ENCODE results near the gene MYLK2.

MYLK2 gene

GRCh38 chr20:31785089-31785488 lies 34.1 kb upstream of the MYLK2 start:
- TF ChIP-seq ARNTL (CRISPR knock-in tag; IDR thresholded peaks at IDR 0.05; ENCODE audit: borderline replicate concordance, low read depth): no peak
- TF ChIP-seq CREB5 (CRISPR knock-in tag; IDR thresholded peaks at IDR 0.05; ENCODE audit: low read depth): no peak
- no peak for TF ChIP-seq ZNF565 (CRISPR knock-in tag; conservative IDR thresholded peaks at IDR 0.05; ENCODE audit: low read depth)
- TF ChIP-seq GLIS3 (CRISPR knock-in tag; IDR thresholded peaks at IDR 0.05): no peak
- TF ChIP-seq ZNF8 (CRISPR knock-in tag; IDR thresholded peaks at IDR 0.05): no peak
- TF ChIP-seq POU6F1 (CRISPR knock-in tag; IDR thresholded peaks at IDR 0.05; ENCODE audit: borderline replicate concordance, low read depth): no peak
- TF ChIP-seq, protein P1, sequence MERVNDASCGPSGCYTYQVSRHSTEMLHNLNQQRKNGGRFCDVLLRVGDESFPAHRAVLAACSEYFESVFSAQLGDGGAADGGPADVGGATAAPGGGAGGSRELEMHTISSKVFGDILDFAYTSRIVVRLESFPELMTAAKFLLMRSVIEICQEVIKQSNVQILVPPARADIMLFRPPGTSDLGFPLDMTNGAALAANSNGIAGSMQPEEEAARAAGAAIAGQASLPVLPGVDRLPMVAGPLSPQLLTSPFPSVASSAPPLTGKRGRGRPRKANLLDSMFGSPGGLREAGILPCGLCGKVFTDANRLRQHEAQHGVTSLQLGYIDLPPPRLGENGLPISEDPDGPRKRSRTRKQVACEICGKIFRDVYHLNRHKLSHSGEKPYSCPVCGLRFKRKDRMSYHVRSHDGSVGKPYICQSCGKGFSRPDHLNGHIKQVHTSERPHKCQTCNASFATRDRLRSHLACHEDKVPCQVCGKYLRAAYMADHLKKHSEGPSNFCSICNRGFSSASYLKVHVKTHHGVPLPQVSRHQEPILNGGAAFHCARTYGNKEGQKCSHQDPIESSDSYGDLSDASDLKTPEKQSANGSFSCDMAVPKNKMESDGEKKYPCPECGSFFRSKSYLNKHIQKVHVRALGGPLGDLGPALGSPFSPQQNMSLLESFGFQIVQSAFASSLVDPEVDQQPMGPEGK (CRISPR knock-in tag; IDR thresholded peaks at IDR 0.05; ENCODE audit: borderline replicate concordance): no peak
- TF ChIP-seq ZFP30 (CRISPR knock-in tag; IDR thresholded peaks at IDR 0.05): no peak
- TF ChIP-seq ZC3H10 (CRISPR knock-in tag; IDR thresholded peaks at IDR 0.05): no peak
- ATAC-seq: no peak

GRCh38 chr20:31788578-31788977 lies 30.6 kb upstream of the MYLK2 start:
- TF ChIP-seq ESRRG (CRISPR knock-in tag; IDR thresholded peaks at IDR 0.05) (no peak), TCF4 (CRISPR knock-in tag; IDR thresholded peaks at IDR 0.05; ENCODE audit: borderline replicate concordance) (no peak), ARNTL (CRISPR knock-in tag; IDR thresholded peaks at IDR 0.05; ENCODE audit: borderline replicate concordance, low read depth) (no peak), ISL1 (CRISPR knock-in tag; IDR thresholded peaks at IDR 0.05) (no peak), ZC3H10 (CRISPR knock-in tag; IDR thresholded peaks at IDR 0.05) (no peak), ZFP30 (CRISPR knock-in tag; IDR thresholded peaks at IDR 0.05) (no peak), OSR1 (CRISPR knock-in tag; IDR thresholded peaks at IDR 0.05) (no peak), TOX (CRISPR knock-in tag; IDR thresholded peaks at IDR 0.05; ENCODE audit: borderline replicate concordance) (no peak), GLIS3 (CRISPR knock-in tag; IDR thresholded peaks at IDR 0.05) (no peak), ZNF70 (CRISPR knock-in tag; IDR thresholded peaks at IDR 0.05) (no peak), CSDC2 (CRISPR knock-in tag; IDR thresholded peaks at IDR 0.05) (no peak), RARB (CRISPR knock-in tag; IDR thresholded peaks at IDR 0.05) (no peak), SNAI2 (CRISPR knock-in tag; IDR thresholded peaks at IDR 0.05) (no peak), TSHZ2 (CRISPR knock-in tag; IDR thresholded peaks at IDR 0.05) (no peak), BACH2 (CRISPR knock-in tag; IDR thresholded peaks at IDR 0.05; ENCODE audit: borderline replicate concordance) (no peak)
- TF ChIP-seq, protein P2, sequence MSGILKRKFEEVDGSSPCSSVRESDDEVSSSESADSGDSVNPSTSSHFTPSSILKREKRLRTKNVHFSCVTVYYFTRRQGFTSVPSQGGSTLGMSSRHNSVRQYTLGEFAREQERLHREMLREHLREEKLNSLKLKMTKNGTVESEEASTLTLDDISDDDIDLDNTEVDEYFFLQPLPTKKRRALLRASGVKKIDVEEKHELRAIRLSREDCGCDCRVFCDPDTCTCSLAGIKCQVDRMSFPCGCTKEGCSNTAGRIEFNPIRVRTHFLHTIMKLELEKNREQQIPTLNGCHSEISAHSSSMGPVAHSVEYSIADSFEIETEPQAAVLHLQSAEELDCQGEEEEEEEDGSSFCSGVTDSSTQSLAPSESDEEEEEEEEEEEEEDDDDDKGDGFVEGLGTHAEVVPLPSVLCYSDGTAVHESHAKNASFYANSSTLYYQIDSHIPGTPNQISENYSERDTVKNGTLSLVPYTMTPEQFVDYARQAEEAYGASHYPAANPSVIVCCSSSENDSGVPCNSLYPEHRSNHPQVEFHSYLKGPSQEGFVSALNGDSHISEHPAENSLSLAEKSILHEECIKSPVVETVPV (CRISPR knock-in tag; IDR thresholded peaks at IDR 0.05): no peak
- TF ChIP-seq, protein P1 (CRISPR knock-in tag; IDR thresholded peaks at IDR 0.05; ENCODE audit: borderline replicate concordance): no peak

More at GRCh38 chr20:31788578-31788977, 30.6 kb upstream of the MYLK2 start:
- peak; percentile 68 for ATAC-seq

Data from SK-N-SH treated with all-trans-retinoic acid at 6 μM for 48 hours (cell line).